C4-2B (cell line): Measurements from ENCODE around the gene PLS3.

Experiments used
- CTCF ChIP-seq: fragments of 450-650 bp; conservative IDR thresholded peaks from 2 replicates; pipeline ENCODE4 v1.5.1; 2017; ENCODE audit warnings: mild to moderate bottlenecking
- ZFX ChIP-seq: fragments of 450-650 bp; IDR thresholded peaks from 2 replicates; pipeline ENCODE4 v1.6.1; 2017

- TF ChIP-seq CTCF = no peak
- TF ChIP-seq ZFX = no peak
Observed at GRCh38 chrX:115564243-115564642, 3.3 kb downstream of the PLS3 start.
